Left lung (tissue), 10 donors: Measurements from ENCODE around the gene CEMP1. TPM values are rescaled to one million over a fixed set of nuclear protein-coding genes. Genes with fewer than 3 reads are reported as not detected.
A peak's percentile ranks its signal among the peaks of the same experiment; 100 is the strongest.
"Not testable (repeated sequence)": the region's sequence is repeated elsewhere in the genome, so short reads cannot be mapped to it uniquely, and the experiment has no call there.

Experiments
- ATAC-seq: fragments of 200-7000 bp; cut with Tn5 transposase; one replicate; pipeline ENCODE4 v1.9.1; 2020; ENCODE audit warnings: moderate library complexity
- DNase-seq, 4 donors: peaks; one replicate each; pipeline ENCODE4 v3.0.0-alpha.2; 2013 to 2020
- H3K27ac ChIP-seq, 2 donors: fragments of 200-600 bp; sonication (generic) in 1 of 2; one replicate each; pipeline versions ENCODE4 v1.5.0 to v1.8.0; 2020 to 2021
- H3K27me3 ChIP-seq, 2 donors: fragments of 200-600 bp; sonication (generic) in 1 of 2; one replicate each; pipeline versions ENCODE4 v1.5.0 to v1.8.0; 2020 to 2021
- H3K36me3 ChIP-seq, 2 donors: fragments of 200-600 bp; sonication (generic) in 1 of 2; one replicate each; pipeline versions ENCODE4 v1.5.0 to v1.8.0; 2020 to 2021
- H3K4me1 ChIP-seq, 2 donors: fragments of 200-600 bp; one replicate each; pipeline ENCODE4 v1.8.0; 2021
- H3K4me3 ChIP-seq, 2 donors: fragments of 200-600 bp; sonication (generic) in 1 of 2; one replicate each; pipeline versions ENCODE4 v1.5.0 to v1.8.0; 2020 to 2021; ENCODE audit warnings: mild to moderate bottlenecking in 1 of 2
- H3K9me3 ChIP-seq, 2 donors: fragments of 200-600 bp; sonication (generic) in 1 of 2; one replicate each; pipeline versions ENCODE4 v1.5.0 to v1.8.0; 2020 to 2021
- intact Hi-C, 2 donors: fragments of 100-400 bp; cut with DNase I; formaldehyde crosslinking; loops; one replicate each; pipeline versions ENCODE4 v1.11.2 to v1.14.2; 2022
- polyA plus RNA-seq, 6 donors: library from polyadenylated mRNA; unstranded; fragments of 120-200 nt; gene quantifications; one replicate each; pipeline ENCODE4 v1.2.1, GENCODE V29; 2013; ENCODE audit not compliant: insufficient read length in 6 of 6
- total RNA-seq, 2 donors: library from RNA; stranded (reverse); fragmentation: NEBNext Ultra II Directional; extraction: Animal tissue kit (Norgen Biotek cat#: 25700); gene quantifications; one replicate each; pipeline ENCODE4 v1.2.1, GENCODE V29; 2021
- TF ChIP-seq, protein P1 (sequence below), 2 donors: fragments of 200-600 bp; sonication (generic) in 1 of 2; IDR thresholded peaks; one replicate each; pipeline versions ENCODE4 v1.5.0 to v1.8.0; 2021; ENCODE audit warnings: antibody characterized with exemption in 2 of 2
- donor health status: DM: no; HTN: yes; CAD: no.
- donor health status: DM: no; HTN: no; CAD: no.

The CEMP1 gene
- total and polyA plus RNA-seq, 8 donors: 0.45 to 3.8 (median 2.0) TPM

DNA sequence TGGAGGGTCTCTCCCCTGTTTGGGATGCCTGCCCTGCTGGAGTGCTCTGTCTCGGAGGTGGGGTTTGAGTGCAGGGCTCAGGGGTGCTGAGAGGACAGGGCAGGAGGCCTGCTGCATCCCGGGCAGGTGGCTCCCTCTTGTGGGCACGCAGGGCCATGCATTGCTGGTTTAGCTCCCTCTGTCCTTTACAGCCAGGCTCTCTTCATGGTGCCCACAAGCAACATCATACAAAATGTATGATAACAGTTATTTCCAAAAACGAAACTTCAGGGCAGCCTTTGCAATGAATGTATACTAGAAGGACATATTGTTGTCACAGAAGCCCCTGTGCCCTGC, 29.6 kb upstream of the CEMP1 start:
- H3K9me3 ChIP-seq, H3K27ac ChIP-seq, H3K4me3 ChIP-seq, H3K4me1 ChIP-seq, intact Hi-C loops, H3K36me3 ChIP-seq, H3K27me3 ChIP-seq: not testable (repeated sequence)
- DNase-seq (peak in 2 of 4 donors; percentile 74 to 90), ATAC-seq (peak; percentile 97)
- TF ChIP-seq, protein P1, sequence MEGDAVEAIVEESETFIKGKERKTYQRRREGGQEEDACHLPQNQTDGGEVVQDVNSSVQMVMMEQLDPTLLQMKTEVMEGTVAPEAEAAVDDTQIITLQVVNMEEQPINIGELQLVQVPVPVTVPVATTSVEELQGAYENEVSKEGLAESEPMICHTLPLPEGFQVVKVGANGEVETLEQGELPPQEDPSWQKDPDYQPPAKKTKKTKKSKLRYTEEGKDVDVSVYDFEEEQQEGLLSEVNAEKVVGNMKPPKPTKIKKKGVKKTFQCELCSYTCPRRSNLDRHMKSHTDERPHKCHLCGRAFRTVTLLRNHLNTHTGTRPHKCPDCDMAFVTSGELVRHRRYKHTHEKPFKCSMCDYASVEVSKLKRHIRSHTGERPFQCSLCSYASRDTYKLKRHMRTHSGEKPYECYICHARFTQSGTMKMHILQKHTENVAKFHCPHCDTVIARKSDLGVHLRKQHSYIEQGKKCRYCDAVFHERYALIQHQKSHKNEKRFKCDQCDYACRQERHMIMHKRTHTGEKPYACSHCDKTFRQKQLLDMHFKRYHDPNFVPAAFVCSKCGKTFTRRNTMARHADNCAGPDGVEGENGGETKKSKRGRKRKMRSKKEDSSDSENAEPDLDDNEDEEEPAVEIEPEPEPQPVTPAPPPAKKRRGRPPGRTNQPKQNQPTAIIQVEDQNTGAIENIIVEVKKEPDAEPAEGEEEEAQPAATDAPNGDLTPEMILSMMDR (IDR thresholded peaks at IDR 0.05): peak; percentile 26 to 48

DNA sequence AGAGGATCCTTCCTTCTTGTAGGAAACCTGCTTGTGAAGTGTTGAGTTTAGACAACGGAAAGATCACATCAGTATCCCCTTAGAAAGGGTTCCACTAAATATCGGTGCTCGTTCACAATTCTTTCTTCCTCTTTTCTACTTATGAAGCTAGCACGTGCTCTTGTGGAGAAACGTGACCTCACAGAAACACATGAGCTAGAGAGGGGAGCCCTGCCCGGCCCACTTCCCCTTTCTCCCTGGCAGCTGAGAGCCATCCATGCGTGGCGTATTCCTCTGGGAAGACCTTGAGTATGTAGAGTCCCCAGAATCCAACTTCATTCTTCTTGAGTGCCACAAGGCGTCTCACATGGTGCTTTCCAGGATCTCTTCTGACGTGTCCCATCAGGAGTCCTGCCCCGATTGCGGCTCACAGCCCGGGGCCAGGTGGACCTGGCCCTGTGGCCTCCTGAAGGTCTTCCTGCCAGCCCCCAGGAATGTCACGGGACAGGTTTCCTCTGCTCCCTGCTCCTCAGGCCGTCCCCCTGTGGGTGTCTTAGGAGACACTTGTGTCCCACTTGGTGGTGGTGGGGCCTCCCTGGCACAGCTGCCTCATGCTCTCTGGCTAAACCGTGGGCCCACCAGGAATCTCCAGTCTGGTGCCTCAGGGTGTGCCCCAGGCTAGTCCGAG, 29.1 kb upstream of the CEMP1 start:
- intact Hi-C loops, H3K4me1 ChIP-seq, H3K4me3 ChIP-seq, H3K27me3 ChIP-seq, DNase-seq, H3K9me3 ChIP-seq, H3K36me3 ChIP-seq: not testable (repeated sequence)
- peak; percentile 67 for ATAC-seq
- peak overlapping the region in 1 of 2 donors; percentile 50 for H3K27ac ChIP-seq

DNA sequence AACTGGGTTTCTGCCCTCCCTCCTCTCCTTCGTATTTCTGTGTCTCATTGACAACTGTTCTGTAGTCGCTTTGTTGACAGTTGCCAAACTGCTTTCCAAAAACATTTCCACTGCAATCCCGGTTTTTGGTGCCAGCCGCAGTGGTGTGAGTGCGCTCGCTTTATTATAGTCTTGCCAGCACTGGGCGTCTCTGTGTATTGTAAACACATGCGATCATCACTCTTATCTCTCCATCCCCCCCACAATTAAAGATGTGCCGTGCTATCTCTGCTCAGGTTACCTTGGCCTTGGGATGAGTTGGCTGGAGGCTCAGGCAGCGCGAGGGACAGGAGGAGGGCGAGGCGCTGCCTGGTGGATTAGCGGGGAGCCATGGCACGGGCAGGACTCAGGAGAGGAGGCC, 25.9 kb upstream of the CEMP1 start:
- H3K27me3 ChIP-seq, H3K4me1 ChIP-seq, H3K4me3 ChIP-seq, H3K9me3 ChIP-seq, intact Hi-C loops, H3K27ac ChIP-seq, H3K36me3 ChIP-seq, DNase-seq, ATAC-seq: not testable (repeated sequence)

DNA sequence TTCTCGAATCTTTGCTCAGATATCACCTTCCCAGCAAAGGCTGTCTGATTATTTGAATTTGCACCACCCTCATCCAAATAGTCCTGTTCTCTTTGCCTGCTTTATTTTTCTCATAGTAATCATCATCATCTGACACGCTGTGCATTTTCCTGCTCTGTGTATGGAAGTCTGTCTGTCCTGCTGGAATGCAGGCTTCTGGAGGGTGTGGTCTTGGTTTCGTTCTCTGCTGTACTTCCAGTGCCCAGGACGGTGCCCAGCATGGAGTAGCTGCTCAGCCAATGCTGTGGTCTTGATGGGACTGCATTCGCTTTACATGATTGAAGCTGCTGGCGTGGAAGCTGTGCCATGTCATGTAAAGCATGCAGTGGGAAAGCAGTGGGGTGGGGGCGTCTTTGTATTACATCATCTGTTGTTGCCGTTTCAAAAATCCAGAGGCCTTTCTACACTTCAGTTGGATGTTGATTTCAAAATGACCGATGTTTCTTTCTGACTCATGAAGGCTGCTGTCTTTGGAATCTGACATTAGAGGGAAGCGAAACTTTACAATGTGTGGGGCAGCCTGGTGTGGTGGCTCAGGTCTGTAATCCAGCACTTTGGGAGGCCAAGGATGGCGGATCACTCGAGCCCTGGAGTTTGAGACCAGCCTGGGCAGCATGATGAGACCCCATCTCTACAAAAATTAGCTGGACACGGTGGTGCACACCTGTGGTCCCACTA, 23.7 kb upstream of the CEMP1 start:
- intact Hi-C loops, DNase-seq: not testable (repeated sequence)
- peak; percentile 8 for ATAC-seq

DNA sequence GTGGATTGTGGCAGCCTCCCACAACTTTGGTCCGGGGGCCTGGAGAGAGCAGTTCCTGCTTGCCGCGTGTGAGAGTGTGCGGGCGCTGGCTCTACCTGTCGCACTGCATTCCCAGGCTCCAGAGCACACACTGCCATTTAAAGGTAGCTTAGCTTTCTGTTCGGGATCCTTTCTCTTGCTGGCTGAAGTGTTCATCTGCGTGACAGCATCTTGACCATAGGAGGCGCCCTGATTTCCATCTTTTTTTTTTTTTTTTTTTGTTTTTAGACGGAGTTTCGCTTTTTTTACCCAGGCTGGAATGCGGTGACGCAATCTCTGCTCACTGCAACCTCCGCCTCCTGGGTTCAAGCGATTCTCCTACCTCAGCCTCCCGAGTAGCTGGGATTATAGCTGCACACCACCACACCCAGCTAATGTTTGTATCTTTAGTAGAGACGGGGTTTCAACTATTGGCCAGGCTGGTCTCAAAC, 20.2 kb upstream of the CEMP1 start:
- H3K27ac ChIP-seq, H3K4me3 ChIP-seq, H3K27me3 ChIP-seq, H3K9me3 ChIP-seq, H3K36me3 ChIP-seq, H3K4me1 ChIP-seq, intact Hi-C loops: not testable (repeated sequence)
- ATAC-seq (peak; percentile 72), DNase-seq (peak in 2 of 4 donors; percentile 8 to 43)

More for the DNA sequence above, 23.7 kb upstream of the CEMP1 start:
- not testable (repeated sequence) for H3K4me3 ChIP-seq, H3K9me3 ChIP-seq, H3K4me1 ChIP-seq, H3K27ac ChIP-seq, H3K36me3 ChIP-seq, H3K27me3 ChIP-seq

DNA sequence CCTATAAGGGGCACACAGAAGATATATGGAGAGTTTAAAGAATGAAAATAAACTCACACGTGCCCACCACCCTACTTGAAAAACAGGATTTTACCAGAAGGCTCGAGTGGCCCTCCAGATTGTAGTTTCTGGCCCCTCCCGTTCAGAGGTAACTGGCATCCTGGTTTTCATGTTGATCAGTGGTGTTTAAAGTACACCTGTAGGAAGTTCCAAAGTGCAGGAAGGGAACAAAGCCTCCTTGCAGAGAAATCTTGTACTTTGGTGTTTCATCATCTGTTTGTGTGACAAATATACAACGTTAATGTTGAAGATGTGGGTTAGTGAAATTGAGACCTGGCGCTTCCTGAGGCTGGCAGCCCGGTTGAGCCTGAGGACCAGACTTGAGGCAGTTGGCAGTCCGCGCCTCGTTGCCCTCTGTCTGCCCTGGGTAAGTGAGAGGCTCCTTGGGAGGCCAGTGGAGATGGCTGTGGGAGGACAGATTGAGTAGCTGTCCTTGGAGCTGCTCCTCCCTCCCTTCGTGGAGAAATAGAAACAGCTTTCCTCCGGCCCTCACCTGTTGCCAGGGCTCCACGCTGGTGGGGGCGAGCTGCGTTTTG, 19.2 kb upstream of the CEMP1 start:
- H3K27ac ChIP-seq, H3K27me3 ChIP-seq, H3K36me3 ChIP-seq, H3K4me1 ChIP-seq, H3K4me3 ChIP-seq, DNase-seq, intact Hi-C loops, H3K9me3 ChIP-seq: not testable (repeated sequence)
- peak; percentile 71 for ATAC-seq

DNA sequence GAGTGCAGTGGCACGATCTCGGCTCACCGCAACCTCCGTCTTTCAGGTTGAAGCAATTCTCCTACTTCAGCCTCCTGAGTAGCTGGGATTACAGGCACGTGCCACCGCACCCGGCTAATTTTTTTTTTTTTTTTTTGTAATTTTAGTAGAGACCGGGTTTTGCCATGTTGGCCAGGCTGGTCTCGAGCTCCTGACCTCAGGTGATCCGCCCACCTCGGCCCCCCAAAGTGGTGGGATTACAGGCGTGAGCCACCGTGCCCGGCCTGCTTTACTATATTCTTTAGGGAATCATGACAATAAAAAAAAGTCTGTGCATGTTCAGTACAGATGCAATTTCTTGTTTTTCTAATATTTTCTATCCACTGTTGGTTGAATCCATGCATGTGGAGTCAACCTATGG, 12.6 kb upstream of the CEMP1 start:
- ATAC-seq, intact Hi-C loops, H3K9me3 ChIP-seq, H3K27me3 ChIP-seq, H3K4me3 ChIP-seq, H3K27ac ChIP-seq: not testable (repeated sequence)
- H3K36me3 ChIP-seq: peaks cover 0 to 11% of the 10 kb centered on the region in 2 donors
- peak in 1 of 4 donors; percentile 31 for DNase-seq
- peaks cover 13 to 38% of the 10 kb centered on the region in 2 donors for H3K4me1 ChIP-seq

DNA sequence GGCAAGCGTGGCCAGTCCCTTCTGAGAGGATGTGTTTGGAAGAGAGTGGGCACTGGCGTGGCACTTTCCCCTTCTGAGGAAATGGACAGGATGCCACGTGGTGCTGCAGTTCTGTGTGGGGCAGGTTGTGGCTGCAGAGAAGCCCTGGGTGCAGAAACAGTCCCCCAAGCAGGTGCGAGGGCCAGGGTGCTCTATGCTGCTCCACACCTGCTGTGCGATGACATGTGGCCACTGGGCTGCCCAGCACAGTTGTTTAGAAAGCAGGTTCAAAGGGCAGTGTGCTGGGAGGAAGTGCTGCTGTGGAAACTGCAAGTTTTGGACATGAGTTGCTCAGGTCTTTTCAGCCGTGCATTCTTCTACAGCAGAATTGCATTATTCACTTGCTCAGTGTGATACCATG, 10.2 kb upstream of the CEMP1 start:
- Histone ChIP-seq H3K27ac (peak overlapping the region in 1 of 2 donors; percentile 50), H3K36me3 (peaks cover 0 to 11% of the 10 kb centered on the region in 2 donors), H3K4me1 (peaks cover 13 to 47% of the 10 kb centered on the region in 2 donors)
- H3K4me3 ChIP-seq, H3K27me3 ChIP-seq, ATAC-seq, intact Hi-C loops, H3K9me3 ChIP-seq: not testable (repeated sequence)
- peak in 1 of 4 donors; percentile 45 for DNase-seq

DNA sequence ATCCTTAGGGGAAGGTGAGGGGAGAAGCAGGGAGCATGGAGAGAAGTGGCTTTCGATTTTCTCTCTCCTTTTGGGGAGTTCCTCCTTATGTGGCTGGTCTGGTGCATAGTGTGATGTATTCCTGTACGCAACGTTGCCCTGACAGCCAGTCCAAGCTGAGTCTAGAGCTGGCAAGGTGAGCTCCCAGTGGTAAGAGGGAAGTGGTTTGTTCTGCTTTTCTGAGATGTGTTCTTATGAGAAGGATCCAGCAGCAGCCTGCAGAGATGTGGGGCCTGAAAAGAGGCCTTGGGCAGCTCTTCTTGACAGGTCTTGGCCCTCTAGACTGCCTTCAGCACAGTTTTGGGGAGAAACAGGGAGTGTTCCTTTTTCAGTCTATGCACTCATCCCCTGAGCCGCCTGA, 9.7 kb upstream of the CEMP1 start:
- H3K36me3 ChIP-seq: peaks cover 0 to 11% of the 10 kb centered on the region in 2 donors
- intact Hi-C loops, H3K4me3 ChIP-seq, DNase-seq, H3K9me3 ChIP-seq, H3K27me3 ChIP-seq, ATAC-seq: not testable (repeated sequence)
- peaks cover 13 to 47% of the 10 kb centered on the region in 2 donors for H3K4me1 ChIP-seq
- peak overlapping the region in 1 of 2 donors; percentile 50 for H3K27ac ChIP-seq

DNA sequence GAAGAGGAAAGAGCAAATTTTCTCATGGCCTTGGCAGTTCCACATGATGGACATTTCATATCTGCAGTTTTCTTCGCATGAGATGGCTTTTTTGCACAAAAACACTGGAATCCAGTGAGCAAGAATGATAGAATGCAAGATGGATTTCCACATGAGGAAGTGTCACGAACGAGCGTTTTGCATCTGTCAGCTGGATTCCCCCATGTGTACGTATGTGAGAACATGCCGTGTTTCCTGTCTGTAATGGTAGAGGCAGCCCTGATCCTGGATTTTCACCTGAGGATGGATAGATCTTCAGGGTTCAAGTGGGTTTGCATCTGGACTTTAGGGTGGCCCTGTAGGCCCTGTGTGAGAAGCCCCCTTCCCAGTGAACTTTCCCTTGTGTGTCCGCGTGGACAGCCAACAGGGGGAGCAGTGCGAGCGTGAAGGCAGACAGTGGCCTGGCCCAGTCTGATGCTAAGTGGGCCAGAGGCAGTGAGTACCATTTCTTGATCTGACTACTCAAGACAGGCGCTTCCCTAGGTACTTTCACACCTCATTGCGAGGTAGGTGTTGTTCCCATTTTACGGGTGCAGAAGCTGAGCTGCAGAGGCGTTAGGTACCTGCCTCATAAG, 8.7 kb upstream of the CEMP1 start:
- H3K27ac ChIP-seq: peak overlapping the region in 1 of 2 donors; percentile 50
- intact Hi-C loops, H3K9me3 ChIP-seq, H3K27me3 ChIP-seq, ATAC-seq: not testable (repeated sequence)
- peaks cover 13 to 55% of the 10 kb centered on the region in 2 donors for H3K4me1 ChIP-seq
- DNase-seq: peak in 1 of 4 donors; percentile 35
- H3K36me3 ChIP-seq: peaks cover 0 to 11% of the 10 kb centered on the region in 2 donors
- peak overlapping the region in 1 of 2 donors; percentile 60 for H3K4me3 ChIP-seq

DNA sequence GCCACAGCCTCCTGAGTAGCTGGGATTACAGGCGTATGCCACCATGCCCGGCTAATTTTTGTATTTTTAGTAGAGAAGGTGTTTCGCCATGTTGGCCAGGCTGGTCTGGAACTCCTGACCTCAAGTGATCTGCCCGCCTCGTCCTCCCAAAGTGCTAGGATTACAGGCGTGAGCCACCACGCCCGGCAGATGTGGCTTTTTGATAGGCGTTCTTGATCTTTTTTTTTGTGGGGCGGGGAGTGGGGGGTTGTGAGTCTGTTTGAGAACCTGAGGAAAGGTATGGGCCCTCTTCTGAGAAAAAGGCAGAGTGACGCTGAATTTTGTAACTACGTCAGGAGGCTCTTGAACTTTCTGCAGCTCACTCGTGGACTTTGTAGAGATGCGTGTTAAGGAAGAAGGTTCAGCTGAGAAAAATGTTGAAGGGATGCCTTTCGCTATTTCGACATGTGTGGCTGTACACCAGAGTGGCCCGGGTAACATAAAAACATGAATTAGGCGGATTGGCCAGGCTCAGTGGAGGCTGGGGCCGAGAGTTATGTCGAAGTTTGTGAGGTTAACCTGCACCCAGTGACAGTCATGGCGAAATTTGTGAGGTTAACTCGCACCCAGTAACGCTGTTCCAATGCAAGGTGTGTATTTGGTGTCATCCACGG, 8.1 kb upstream of the CEMP1 start:
- H3K27ac ChIP-seq: peak overlapping the region in 1 of 2 donors; percentile 50
- H3K36me3 ChIP-seq, H3K27me3 ChIP-seq, intact Hi-C loops, ATAC-seq, H3K9me3 ChIP-seq: not testable (repeated sequence)
- DNase-seq: peak in 1 of 4 donors; percentile 23
- peaks cover 13 to 60% of the 10 kb centered on the region in 2 donors for H3K4me1 ChIP-seq
- peak overlapping the region in 1 of 2 donors; percentile 60 for H3K4me3 ChIP-seq
